HEK293 (cell line): ENCODE results near the gene HAO2.

Experiments used
- CTCF ChIA-PET: fragments of 350-600 bp; formaldehyde crosslinking; extraction: SDS; loops from one replicate; lab custom pipeline; 2021; ENCODE audit warnings: antibody characterized with exemption; lab: Yijun Ruan, JAX
- POLR2A ChIA-PET: fragments of 300-600 bp; formaldehyde crosslinking; extraction: SDS; loops from one replicate; lab custom pipeline; 2020; ENCODE audit warnings: antibody characterized with exemption, inconsistent platforms; lab: Yijun Ruan, JAX
- H3K27ac ChIP-seq: fragments of 200-500 bp; sonication (Bioruptor generic); 2 replicates; pipeline ENCODE4 v1.5.1; 2014; ENCODE audit warnings: low read depth, low read length, control low read depth, inconsistent platforms; ENCODE audit errors: extremely low read depth
- H3K36me3 ChIP-seq, 2 experiments: fragments of 200-500 bp in 1 of 2; sonication (Bioruptor generic) in 1 of 2; 1 replicate in 1 of 2; 2 replicates in 1 of 2; pipeline ENCODE4 v1.5.1; 2014 to 2017; ENCODE audit warnings: inconsistent platforms in 2 of 2, low read length in 2 of 2; ENCODE audit not compliant: control insufficient read depth in 2 of 2, insufficient read depth in 1 of 2
- H3K4me1 ChIP-seq: fragments of 200-500 bp; sonication (Bioruptor generic); 2 replicates; pipeline ENCODE4 v1.5.1; 2014; ENCODE audit warnings: mild to moderate bottlenecking, low read length, inconsistent platforms; ENCODE audit not compliant: control insufficient read depth, insufficient read depth
- H3K4me3 ChIP-seq: 2 replicates; pipeline ENCODE4 v1.5.1; 2011; ENCODE audit warnings: low read depth, mild to moderate bottlenecking, control low read depth, low read length, moderate library complexity
- H3K9me3 ChIP-seq: fragments of 200-500 bp; sonication (Bioruptor generic); 2 replicates; pipeline ENCODE4 v1.5.1; 2014; ENCODE audit warnings: low read depth, low read length, inconsistent platforms; ENCODE audit not compliant: control insufficient read depth, insufficient read depth
- GLI4 ChIP-seq: fragments of 450-650 bp; formaldehyde crosslinking; IDR thresholded peaks from 2 replicates; pipeline ENCODE4 v1.5.1; 2016; ENCODE audit warnings: missing biosample characterization, missing genetic modification characterization
- GLIS2 ChIP-seq: fragments of 450-650 bp; formaldehyde crosslinking; IDR thresholded peaks from 2 replicates; pipeline ENCODE4 v1.5.1; 2016; ENCODE audit warnings: missing biosample characterization, missing genetic modification characterization
- IKZF3 ChIP-seq: fragments of 450-650 bp; IDR thresholded peaks from 2 replicates; pipeline ENCODE4 v1.5.0; 2018; ENCODE audit warnings: missing biosample characterization, mild to moderate bottlenecking, missing genetic modification characterization, moderate library complexity
- KLF1 ChIP-seq: fragments of 450-650 bp; formaldehyde crosslinking; IDR thresholded peaks from 2 replicates; pipeline ENCODE4 v1.5.1; 2016; ENCODE audit warnings: missing biosample characterization, missing genetic modification characterization
- KLF16 ChIP-seq: fragments of 450-650 bp; formaldehyde crosslinking; IDR thresholded peaks from 2 replicates; pipeline ENCODE4 v1.5.1; 2017; ENCODE audit warnings: missing biosample characterization, missing genetic modification characterization
- KLF7 ChIP-seq: fragments of 450-650 bp; formaldehyde crosslinking; IDR thresholded peaks from 2 replicates; pipeline ENCODE4 v1.5.1; 2016; ENCODE audit warnings: missing biosample characterization, missing genetic modification characterization, borderline replicate concordance
- OSR2 ChIP-seq: fragments of 450-650 bp; formaldehyde crosslinking; IDR thresholded peaks from 2 replicates; pipeline ENCODE4 v1.5.1; 2016; ENCODE audit warnings: missing biosample characterization, missing genetic modification characterization
- SCRT2 ChIP-seq: fragments of 450-650 bp; formaldehyde crosslinking; IDR thresholded peaks from 2 replicates; pipeline ENCODE4 v1.5.1; 2016; ENCODE audit warnings: missing biosample characterization, missing genetic modification characterization
- SP7 ChIP-seq: fragments of 450-650 bp; formaldehyde crosslinking; IDR thresholded peaks from 2 replicates; pipeline ENCODE4 v1.5.1; 2016; ENCODE audit warnings: missing biosample characterization, missing genetic modification characterization
- TCF7L2 ChIP-seq: IDR thresholded peaks from 2 replicates; pipeline ENCODE4 v1.6.1; 2011; ENCODE audit warnings: low read depth, mild to moderate bottlenecking, inconsistent platforms, low read length, moderate library complexity, borderline replicate concordance
- TRIM28 ChIP-seq: IDR thresholded peaks from 2 replicates; pipeline ENCODE4 v1.6.1; 2011; ENCODE audit warnings: low read length, control low read depth, borderline replicate concordance
- WT1 ChIP-seq: fragments of 450-650 bp; formaldehyde crosslinking; IDR thresholded peaks from 2 replicates; pipeline ENCODE4 v1.5.1; 2016; ENCODE audit warnings: missing biosample characterization, missing genetic modification characterization
- ZBTB48 ChIP-seq: fragments of 450-650 bp; formaldehyde crosslinking; IDR thresholded peaks from 2 replicates; pipeline ENCODE4 v1.5.1; 2016; ENCODE audit warnings: missing biosample characterization, missing genetic modification characterization
- ZFP41 ChIP-seq: fragments of 450-650 bp; formaldehyde crosslinking; IDR thresholded peaks from 2 replicates; pipeline ENCODE4 v1.5.1; 2016; ENCODE audit warnings: missing biosample characterization, missing genetic modification characterization, borderline replicate concordance
- ZNF140 ChIP-seq: fragments of 450-650 bp; formaldehyde crosslinking; IDR thresholded peaks from 2 replicates; pipeline ENCODE4 v1.5.1; 2016; ENCODE audit warnings: missing biosample characterization, missing genetic modification characterization
- ZNF221 ChIP-seq: fragments of 450-650 bp; formaldehyde crosslinking; IDR thresholded peaks from 2 replicates; pipeline ENCODE4 v1.5.1; 2017; ENCODE audit warnings: missing biosample characterization, missing genetic modification characterization, borderline replicate concordance
- ZNF561 ChIP-seq: fragments of 450-650 bp; IDR thresholded peaks from 2 replicates; pipeline ENCODE4 v1.5.1; 2018; ENCODE audit warnings: missing biosample characterization, missing genetic modification characterization, borderline replicate concordance
- ZNF626 ChIP-seq: fragments of 450-650 bp; sonication (Bioruptor Pico); formaldehyde crosslinking; IDR thresholded peaks from 2 replicates; pipeline ENCODE4 v1.5.1; 2018; ENCODE audit warnings: missing biosample characterization, missing genetic modification characterization, inconsistent platforms
- ZNF677 ChIP-seq: fragments of 450-650 bp; IDR thresholded peaks from 2 replicates; pipeline ENCODE4 v1.5.0; 2018; ENCODE audit warnings: missing biosample characterization, mild to moderate bottlenecking, missing genetic modification characterization, moderate library complexity
- TF ChIP-seq, protein P1 (sequence below): fragments of 450-650 bp; formaldehyde crosslinking; IDR thresholded peaks from 2 replicates; pipeline ENCODE4 v1.5.1; 2017; ENCODE audit warnings: missing biosample characterization, missing genetic modification characterization
- TF ChIP-seq, protein P2 (sequence below): fragments of 450-650 bp; formaldehyde crosslinking; IDR thresholded peaks from 2 replicates; pipeline ENCODE4 v1.5.1; 2016; ENCODE audit warnings: missing biosample characterization, missing genetic modification characterization
- TF ChIP-seq, protein P3 (sequence below): fragments of 450-650 bp; formaldehyde crosslinking; IDR thresholded peaks from 2 replicates; pipeline ENCODE4 v1.5.1; 2017; ENCODE audit warnings: missing biosample characterization, missing genetic modification characterization
- TF ChIP-seq, protein P4 (sequence below): fragments of 450-650 bp; formaldehyde crosslinking; IDR thresholded peaks from 2 replicates; pipeline ENCODE4 v1.5.1; 2016; ENCODE audit warnings: missing biosample characterization, missing genetic modification characterization, low read depth
- TF ChIP-seq, protein P5 (sequence below): fragments of 450-650 bp; formaldehyde crosslinking; IDR thresholded peaks from 2 replicates; pipeline ENCODE4 v1.5.1; 2016; ENCODE audit warnings: missing biosample characterization, missing genetic modification characterization
- TF ChIP-seq, protein P6 (sequence below): fragments of 450-650 bp; formaldehyde crosslinking; IDR thresholded peaks from 2 replicates; pipeline ENCODE4 v1.5.1; 2016; ENCODE audit warnings: missing biosample characterization, missing genetic modification characterization

HAO2 gene

DNA sequence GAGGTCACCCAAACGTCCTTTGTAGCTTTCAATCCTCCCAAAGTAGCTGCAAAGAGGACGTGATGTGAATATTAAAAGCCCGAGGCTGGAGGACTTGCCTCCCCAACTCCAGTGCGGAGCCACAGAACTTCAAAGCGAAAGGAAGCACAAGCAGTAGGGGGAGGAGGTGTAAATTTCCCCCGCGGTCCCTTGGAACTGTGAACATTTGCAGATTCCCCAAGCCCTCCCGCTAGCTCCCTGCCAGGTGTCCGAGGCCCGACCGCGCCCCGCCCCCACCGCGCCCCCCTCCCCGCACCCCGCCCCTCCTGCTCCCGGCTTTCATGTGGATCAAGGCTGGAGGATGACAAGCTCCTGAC is 41.5 kb upstream of the HAO2 start:
- ChIA-PET POLR2A (no interaction called here), CTCF (no interaction called here)
- Histone ChIP-seq H3K36me3 (no peaks in the 10 kb centered on the region), H3K9me3 (no peaks in the 10 kb centered on the region), H3K4me1 (peaks cover 24% of the 10 kb centered on the region), H3K4me3 (no peak overlapping the region)
- TF ChIP-seq, protein P1, sequence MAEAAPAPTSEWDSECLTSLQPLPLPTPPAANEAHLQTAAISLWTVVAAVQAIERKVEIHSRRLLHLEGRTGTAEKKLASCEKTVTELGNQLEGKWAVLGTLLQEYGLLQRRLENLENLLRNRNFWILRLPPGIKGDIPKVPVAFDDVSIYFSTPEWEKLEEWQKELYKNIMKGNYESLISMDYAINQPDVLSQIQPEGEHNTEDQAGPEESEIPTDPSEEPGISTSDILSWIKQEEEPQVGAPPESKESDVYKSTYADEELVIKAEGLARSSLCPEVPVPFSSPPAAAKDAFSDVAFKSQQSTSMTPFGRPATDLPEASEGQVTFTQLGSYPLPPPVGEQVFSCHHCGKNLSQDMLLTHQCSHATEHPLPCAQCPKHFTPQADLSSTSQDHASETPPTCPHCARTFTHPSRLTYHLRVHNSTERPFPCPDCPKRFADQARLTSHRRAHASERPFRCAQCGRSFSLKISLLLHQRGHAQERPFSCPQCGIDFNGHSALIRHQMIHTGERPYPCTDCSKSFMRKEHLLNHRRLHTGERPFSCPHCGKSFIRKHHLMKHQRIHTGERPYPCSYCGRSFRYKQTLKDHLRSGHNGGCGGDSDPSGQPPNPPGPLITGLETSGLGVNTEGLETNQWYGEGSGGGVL (tag by site-specific recombination): peak; percentile 61
- TF ChIP-seq KLF7 (no peak), ZNF140 (tag by site-specific recombination) (no peak), ZFP41 (tag by site-specific recombination) (no peak), ZBTB48 (tag by site-specific recombination) (0 out of 2 replicates have a peak, but pooled peaks have one; percentile 20), TCF7L2 (peak; percentile 52; the same call in 1 of the 2 replicates), GLI4 (tag by site-specific recombination) (no peak), ZNF221 (no peak), KLF1 (tag by site-specific recombination) (no peak), ZNF626 (tag by site-specific recombination) (no peak)
- TF ChIP-seq, protein P2, sequence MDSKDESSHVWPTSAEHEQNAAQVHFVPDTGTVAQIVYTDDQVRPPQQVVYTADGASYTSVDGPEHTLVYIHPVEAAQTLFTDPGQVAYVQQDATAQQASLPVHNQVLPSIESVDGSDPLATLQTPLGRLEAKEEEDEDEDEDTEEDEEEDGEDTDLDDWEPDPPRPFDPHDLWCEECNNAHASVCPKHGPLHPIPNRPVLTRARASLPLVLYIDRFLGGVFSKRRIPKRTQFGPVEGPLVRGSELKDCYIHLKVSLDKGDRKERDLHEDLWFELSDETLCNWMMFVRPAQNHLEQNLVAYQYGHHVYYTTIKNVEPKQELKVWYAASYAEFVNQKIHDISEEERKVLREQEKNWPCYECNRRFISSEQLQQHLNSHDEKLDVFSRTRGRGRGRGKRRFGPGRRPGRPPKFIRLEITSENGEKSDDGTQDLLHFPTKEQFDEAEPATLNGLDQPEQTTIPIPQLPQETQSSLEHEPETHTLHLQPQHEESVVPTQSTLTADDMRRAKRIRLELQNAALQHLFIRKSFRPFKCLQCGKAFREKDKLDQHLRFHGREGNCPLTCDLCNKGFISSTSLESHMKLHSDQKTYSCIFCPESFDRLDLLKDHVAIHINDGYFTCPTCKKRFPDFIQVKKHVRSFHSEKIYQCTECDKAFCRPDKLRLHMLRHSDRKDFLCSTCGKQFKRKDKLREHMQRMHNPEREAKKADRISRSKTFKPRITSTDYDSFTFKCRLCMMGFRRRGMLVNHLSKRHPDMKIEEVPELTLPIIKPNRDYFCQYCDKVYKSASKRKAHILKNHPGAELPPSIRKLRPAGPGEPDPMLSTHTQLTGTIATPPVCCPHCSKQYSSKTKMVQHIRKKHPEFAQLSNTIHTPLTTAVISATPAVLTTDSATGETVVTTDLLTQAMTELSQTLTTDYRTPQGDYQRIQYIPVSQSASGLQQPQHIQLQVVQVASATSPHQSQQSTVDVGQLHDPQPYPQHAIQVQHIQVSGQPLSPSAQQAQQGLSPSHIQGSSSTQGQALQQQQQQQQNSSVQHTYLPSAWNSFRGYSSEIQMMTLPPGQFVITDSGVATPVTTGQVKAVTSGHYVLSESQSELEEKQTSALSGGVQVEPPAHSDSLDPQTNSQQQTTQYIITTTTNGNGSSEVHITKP (tag by site-specific recombination): peak; percentile 58
- TF ChIP-seq, all 188 proteins: peak for 4
- H3K27ac ChIP-seq: peak overlapping the region; percentile 68

DNA sequence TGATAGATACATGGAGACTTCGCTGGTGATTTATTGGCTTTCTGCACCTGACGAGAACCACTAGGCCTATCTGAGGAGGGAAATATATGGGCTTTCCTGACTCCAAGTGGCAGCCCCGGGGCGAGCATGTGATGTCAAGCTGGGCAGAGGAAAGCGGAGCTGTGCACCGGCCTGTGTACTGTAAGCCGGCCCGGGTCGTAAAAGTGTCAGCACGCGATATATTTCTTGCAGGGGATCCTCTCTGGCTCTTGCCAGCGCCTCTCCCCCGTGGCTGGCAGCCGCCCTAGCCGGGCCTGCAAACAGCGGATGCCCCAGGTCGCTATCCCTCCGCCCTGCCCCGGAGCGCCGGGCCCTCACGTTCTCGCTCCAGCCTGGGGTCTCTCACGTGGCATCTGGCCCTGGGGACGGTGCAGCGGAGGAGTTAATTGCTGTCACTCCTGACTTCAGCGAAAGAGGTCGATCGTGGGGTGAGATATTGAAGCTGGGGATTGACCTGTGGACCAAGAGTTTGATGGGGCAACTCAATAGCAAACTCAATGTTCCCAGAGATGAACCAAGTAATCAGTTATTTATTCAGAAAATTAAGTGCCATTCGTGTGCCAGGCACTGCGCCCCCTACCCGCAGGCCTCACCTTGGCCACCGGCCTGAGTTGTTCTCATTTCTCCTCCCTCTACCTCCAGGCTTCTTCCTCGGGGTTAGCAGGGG is 41.0 kb upstream of the HAO2 start:
- CTCF ChIA-PET: interaction anchor here (1.2 kb wide), 1 partner anchor 18 kb away, joined by 8 read pairs; no protein-coding TSS in a partner anchor
- TF ChIP-seq TRIM28 (0 out of 2 replicates have a peak, but pooled peaks have one; percentile 6), WT1 (tag by site-specific recombination) (peak; percentile 65; the same call in 1 of the 2 replicates), TCF7L2 (peak; percentile 90), IKZF3 (tag by site-specific recombination) (peak; percentile 95), ZNF561 (tag by site-specific recombination) (peak; percentile 94), OSR2 (tag by site-specific recombination) (peak; percentile 63), ZNF677 (no peak), SCRT2 (tag by site-specific recombination) (peak; percentile 25; the same call in 1 of the 2 replicates), KLF16 (tag by site-specific recombination) (peak; percentile 71), GLIS2 (peak; percentile 56), SP7 (tag by site-specific recombination) (peak; percentile 97)
- TF ChIP-seq, protein P3, sequence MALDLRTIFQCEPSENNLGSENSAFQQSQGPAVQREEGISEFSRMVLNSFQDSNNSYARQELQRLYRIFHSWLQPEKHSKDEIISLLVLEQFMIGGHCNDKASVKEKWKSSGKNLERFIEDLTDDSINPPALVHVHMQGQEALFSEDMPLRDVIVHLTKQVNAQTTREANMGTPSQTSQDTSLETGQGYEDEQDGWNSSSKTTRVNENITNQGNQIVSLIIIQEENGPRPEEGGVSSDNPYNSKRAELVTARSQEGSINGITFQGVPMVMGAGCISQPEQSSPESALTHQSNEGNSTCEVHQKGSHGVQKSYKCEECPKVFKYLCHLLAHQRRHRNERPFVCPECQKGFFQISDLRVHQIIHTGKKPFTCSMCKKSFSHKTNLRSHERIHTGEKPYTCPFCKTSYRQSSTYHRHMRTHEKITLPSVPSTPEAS (tag by site-specific recombination): peak; percentile 51; the same call in 1 of the 2 replicates
- TF ChIP-seq, protein P4, sequence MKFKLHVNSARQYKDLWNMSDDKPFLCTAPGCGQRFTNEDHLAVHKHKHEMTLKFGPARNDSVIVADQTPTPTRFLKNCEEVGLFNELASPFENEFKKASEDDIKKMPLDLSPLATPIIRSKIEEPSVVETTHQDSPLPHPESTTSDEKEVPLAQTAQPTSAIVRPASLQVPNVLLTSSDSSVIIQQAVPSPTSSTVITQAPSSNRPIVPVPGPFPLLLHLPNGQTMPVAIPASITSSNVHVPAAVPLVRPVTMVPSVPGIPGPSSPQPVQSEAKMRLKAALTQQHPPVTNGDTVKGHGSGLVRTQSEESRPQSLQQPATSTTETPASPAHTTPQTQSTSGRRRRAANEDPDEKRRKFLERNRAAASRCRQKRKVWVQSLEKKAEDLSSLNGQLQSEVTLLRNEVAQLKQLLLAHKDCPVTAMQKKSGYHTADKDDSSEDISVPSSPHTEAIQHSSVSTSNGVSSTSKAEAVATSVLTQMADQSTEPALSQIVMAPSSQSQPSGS (tag by site-specific recombination): peak; percentile 59
- TF ChIP-seq, protein P5, sequence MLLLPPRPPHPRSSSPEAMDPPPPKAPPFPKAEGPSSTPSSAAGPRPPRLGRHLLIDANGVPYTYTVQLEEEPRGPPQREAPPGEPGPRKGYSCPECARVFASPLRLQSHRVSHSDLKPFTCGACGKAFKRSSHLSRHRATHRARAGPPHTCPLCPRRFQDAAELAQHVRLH (tag by site-specific recombination): peak; percentile 71
- TF ChIP-seq, protein P6, sequence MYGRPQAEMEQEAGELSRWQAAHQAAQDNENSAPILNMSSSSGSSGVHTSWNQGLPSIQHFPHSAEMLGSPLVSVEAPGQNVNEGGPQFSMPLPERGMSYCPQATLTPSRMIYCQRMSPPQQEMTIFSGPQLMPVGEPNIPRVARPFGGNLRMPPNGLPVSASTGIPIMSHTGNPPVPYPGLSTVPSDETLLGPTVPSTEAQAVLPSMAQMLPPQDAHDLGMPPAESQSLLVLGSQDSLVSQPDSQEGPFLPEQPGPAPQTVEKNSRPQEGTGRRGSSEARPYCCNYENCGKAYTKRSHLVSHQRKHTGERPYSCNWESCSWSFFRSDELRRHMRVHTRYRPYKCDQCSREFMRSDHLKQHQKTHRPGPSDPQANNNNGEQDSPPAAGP (tag by site-specific recombination): peak; percentile 53

More for the DNA sequence above, 41.0 kb upstream of the HAO2 start:
- H3K4me3 ChIP-seq: no peak overlapping the region
- H3K36me3 ChIP-seq: no peaks in the 10 kb centered on the region
- H3K9me3 ChIP-seq: no peaks in the 10 kb centered on the region
- peak overlapping the region; percentile 49; the same call in 1 of the 2 replicates for H3K27ac ChIP-seq
- POLR2A ChIA-PET: no interaction called here
- H3K4me1 ChIP-seq: peaks cover 24% of the 10 kb centered on the region
